Transverse colon (tissue), 4 donors: ENCODE results near the gene KIAA1210.

Experiments
- EP300 ChIP-seq: sonication (generic); formaldehyde crosslinking; IDR thresholded peaks from one replicate; pipeline ENCODE4 v1.6.1; 2017; ENCODE audit warnings: antibody characterized with exemption, low read depth
- POLR2A ChIP-seq: fragments of 450-650 bp; IDR thresholded peaks from one replicate; pipeline ENCODE4 v1.6.1; 2016; ENCODE audit warnings: antibody characterized with exemption, mild to moderate bottlenecking, moderate library complexity
- POLR2AphosphoS5 ChIP-seq, 3 donors: sonication (generic); formaldehyde crosslinking; IDR thresholded peaks; one replicate each; pipeline ENCODE4 v1.6.1; 2016; ENCODE audit warnings: antibody characterized with exemption in 3 of 3
- TF ChIP-seq, protein P1 (sequence below), 5 experiments: fragments of 200-600 bp in 3 of 5; fragments of 450-650 bp in 2 of 5; sonication (generic) in 3 of 5; IDR thresholded peaks; 1 replicate in 2 of 5; 2 replicates in 3 of 5; pipeline ENCODE4 v1.5.1; 2016 to 2017; ENCODE audit warnings: antibody characterized with exemption in 5 of 5, inconsistent platforms in 3 of 5, mild to moderate bottlenecking in 2 of 5, moderate library complexity in 1 of 5

- TF ChIP-seq, protein P1, sequence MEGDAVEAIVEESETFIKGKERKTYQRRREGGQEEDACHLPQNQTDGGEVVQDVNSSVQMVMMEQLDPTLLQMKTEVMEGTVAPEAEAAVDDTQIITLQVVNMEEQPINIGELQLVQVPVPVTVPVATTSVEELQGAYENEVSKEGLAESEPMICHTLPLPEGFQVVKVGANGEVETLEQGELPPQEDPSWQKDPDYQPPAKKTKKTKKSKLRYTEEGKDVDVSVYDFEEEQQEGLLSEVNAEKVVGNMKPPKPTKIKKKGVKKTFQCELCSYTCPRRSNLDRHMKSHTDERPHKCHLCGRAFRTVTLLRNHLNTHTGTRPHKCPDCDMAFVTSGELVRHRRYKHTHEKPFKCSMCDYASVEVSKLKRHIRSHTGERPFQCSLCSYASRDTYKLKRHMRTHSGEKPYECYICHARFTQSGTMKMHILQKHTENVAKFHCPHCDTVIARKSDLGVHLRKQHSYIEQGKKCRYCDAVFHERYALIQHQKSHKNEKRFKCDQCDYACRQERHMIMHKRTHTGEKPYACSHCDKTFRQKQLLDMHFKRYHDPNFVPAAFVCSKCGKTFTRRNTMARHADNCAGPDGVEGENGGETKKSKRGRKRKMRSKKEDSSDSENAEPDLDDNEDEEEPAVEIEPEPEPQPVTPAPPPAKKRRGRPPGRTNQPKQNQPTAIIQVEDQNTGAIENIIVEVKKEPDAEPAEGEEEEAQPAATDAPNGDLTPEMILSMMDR (IDR thresholded peaks at IDR 0.05), result no peak
- no peak for TF ChIP-seq POLR2A
- TF ChIP-seq POLR2AphosphoS5 (IDR thresholded peaks at IDR 0.05), result no peak
- no peak for TF ChIP-seq EP300
Observed at GRCh38 chrX:119130911-119131310, 3.3 kb upstream of the KIAA1210 start.
